ENCODE data around the gene ZNF8. TPM values are rescaled to one million over a fixed set of nuclear protein-coding genes. Genes with fewer than 3 reads are reported as not detected.
"Not testable (repeated sequence)": the region's sequence is repeated elsewhere in the genome, so short reads cannot be mapped to it uniquely, and the experiment has no call there.

The ZNF8 gene
- polyA plus RNA-seq, 3 donors: 6.1 to 6.6 (median 6.5) TPM

DNA sequence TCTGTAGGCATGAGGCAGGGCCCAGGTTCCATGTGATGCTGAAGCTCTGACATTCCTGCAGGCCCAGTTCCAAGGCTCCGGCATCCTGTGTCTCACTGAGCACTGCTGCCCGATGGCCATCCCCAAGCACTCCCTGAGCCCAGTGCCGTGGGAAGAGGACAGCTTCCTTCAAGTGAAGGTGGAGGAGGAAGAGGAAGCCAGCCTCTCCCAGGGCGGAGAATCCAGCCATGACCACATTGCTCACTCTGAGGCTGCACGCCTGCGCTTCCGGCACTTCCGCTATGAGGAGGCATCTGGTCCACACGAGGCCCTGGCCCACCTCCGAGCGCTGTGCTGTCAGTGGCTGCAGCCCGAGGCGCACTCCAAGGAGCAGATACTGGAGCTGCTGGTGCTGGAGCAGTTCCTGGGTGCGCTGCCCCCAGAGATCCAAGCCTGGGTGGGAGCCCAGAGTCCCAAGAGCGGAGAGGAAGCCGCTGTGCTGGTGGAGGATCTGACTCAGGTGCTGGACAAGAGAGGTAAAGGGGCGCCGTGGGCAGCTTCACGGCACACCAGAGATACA lies 56.0 kb downstream of the ZNF8 start:
- DNase-seq (ENCODE audit: low read depth in 3 of 3, low spot score in 2 of 3): no peak

DNA sequence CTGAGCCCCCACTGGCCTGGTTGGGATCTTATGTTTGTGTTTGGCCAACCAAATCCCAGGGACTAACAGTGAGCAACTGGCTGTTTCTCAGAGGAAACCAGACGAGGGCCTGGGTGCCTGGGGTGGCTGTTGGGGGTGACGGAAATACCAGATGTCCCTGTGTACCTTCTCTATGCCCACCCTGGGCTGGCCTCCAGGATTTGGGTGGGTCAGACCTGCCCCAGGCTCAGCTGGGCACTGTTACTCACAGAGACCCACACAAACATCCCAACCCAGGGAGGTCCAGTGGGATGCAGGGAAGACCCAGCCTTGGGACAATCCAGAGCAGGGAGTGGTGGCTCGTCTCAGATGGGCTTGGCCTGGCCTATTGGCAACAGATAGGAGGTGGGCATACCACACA lies 56.9 kb downstream of the ZNF8 start:
- DNase-seq (ENCODE audit: low read depth in 3 of 3, low spot score in 2 of 3): no peak

GRCh38 chr19:58336216-58336615 lies 57.5 kb downstream of the ZNF8 start:
- DNase-seq (ENCODE audit: low read depth in 3 of 3, low spot score in 2 of 3): no peak

GRCh38 chr19:58336820-58337219 lies 58.1 kb downstream of the ZNF8 start:
- no peak for DNase-seq (ENCODE audit: low read depth in 3 of 3, low spot score in 2 of 3)

- no peak for DNase-seq (ENCODE audit: low read depth in 3 of 3, low spot score in 2 of 3)
These were observed 59.6 kb downstream of the ZNF8 start for GRCh38 chr19:58338336-58338735.

DNA sequence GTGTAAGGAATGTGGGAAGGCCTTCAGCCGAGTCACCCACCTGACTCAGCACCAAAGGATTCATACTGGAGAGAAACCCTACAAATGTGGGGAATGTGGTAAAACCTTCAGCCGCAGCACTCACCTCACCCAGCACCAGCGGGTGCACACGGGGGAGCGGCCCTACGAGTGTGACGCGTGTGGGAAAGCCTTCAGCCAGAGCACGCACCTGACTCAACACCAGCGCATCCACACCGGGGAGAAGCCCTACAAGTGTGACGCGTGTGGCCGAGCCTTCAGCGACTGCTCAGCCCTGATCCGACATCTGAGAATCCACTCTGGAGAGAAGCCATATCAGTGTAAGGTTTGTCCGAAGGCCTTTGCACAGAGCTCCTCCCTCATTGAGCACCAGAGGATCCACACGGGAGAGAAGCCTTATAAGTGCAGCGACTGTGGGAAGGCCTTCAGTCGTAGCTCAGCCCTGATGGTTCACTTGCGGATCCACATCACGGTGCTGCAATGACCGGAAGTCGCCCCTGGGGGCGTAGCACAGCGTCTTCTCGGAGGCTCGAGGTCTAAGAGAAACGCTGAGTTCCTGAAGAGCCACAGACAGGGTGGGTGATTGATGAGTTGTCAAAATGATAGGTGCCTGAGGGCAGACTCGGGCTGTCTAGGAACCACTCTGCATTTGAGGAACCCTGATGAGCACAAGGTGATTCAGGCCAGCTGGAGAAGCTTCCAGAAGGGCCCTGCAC lies 60.2 kb downstream of the ZNF8 start:
- no peak for DNase-seq (ENCODE audit: low read depth in 3 of 3, low spot score in 2 of 3)

DNA sequence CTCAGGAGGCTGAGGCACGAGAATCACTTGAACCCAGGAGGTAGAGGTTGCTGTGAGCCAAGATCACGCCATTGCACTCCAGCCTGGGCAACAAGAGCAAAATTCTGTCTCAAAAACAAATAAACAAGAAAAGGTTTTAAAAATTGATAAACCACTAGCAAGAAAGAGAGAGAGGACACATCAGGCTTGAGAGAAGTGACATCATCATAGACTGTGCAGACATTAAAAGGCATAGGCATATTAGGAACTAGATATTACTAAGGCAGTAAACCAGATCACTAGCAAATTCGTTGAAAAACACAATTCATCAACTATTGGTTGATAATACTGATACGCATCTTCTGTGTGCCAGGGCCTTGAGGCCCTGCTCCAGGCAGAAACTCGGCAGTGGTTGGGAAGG lies 66.8 kb downstream of the ZNF8 start:
- no peak for DNase-seq (ENCODE audit: low read depth in 3 of 3, low spot score in 2 of 3)

DNA sequence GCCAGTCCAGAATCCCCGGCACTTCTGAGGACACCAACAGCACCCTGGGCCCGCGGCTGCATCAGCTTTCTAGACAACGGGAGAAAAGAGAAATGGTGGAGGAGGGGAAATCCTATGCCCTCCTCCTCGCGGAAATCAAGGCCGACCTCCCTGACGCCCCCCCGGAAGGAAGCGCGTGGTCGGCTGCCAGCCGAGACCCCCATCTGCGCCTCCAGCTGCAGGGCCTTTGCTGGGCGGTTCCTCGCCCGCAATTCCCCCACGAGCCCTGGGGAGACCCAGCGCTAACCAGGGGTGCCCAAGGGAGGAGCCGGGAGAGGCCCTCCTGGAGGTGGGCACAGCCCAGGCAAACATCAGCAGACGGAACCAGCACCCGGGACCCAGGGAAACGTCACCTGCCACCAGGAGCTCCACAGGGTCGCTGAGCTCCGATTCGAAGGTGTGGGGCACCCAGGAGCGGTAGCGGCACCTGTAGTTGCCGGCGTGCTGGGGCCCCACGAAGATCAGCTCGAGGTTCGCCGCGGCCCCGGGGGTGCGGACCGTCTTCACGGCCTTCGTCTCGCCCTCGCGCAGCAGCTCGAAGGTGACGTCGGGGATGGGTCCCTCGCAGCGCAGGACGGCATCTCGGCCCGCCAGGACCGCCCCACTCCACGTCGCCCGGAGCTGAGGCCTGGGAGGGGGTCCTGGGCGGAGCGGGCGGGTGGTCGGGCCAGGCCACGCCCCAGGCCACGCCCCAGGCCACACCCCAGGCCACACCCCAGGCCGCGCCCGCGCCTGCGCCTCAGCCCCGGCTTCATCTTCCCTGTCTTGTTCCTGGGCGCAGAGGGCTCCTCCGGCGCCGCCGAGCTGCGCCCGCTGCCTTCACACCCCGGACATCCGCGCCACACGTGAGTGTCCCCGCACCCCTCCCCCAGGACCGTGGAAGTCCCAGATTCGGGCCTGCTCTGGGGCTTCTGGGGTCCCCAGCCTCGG lies 68.5 kb downstream of the ZNF8 start:
- no peak for DNase-seq (ENCODE audit: low read depth in 3 of 3, low spot score in 2 of 3)

DNA sequence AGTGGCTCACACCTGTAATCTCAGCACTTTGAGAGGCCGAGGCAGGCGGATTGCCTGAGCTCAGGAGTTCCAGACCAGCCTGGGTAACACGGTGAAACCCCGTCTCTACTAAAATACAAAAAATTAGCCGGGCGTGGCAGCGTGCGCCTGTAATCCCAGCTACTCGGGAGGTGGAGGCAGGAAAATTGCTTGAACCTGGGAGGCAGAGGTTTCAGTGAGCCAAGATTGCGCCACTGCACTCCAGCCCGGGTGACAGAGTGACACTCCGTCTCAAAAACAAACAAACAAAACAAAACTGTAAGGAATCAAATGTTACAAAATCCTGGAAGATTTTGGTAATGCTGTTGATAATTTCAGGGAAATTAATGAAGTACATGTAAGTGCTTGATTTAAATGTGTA lies 69.3 kb downstream of the ZNF8 start:
- not testable (repeated sequence) for DNase-seq (ENCODE audit: low read depth in 3 of 3, low spot score in 2 of 3)

- no peak for DNase-seq (ENCODE audit: low read depth in 3 of 3, low spot score in 2 of 3)
These were observed 70.8 kb downstream of the ZNF8 start for GRCh38 chr19:58349590-58349989.

DNA sequence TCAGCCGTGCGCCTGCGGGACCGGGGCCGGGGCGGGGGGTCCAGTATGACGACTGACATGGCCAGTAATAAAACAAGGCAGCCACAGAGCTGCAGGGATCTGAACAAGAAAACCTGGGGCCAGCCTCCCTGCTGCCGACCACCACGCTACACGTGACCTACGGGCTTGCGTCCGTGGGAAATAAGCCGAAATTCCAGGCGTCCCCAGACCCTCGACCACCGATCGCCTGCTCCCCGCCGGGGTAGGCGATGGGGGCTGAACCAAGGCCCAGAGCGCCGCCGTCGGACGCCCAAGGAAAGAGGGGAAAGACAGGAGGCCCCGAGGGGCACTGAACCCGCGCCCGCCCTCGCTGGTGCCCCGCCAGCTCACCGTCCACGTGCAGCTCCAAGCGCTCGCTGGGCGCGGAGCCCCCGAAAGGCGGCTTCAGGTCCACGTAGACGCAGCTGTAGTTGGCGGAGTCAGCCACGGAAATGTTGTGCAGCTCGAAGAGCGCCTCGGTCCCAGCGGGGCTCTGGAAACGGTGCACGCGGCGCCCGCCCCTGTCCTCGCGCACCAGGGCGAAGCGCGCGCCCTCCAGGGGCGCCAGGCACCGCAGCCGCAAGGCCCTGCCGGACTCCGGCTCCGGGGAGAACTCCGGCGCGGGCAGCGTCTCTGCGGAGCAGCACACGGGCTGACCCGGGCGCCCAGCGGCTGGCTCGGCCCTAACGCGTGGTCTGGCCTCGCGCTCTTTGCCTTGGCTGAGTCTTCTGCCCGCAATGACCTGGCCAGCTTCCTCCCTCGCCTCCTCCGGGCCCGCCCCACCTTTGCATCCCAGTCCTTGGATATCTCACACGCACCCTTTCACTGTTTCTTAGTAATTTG lies 71.5 kb downstream of the ZNF8 start:
- DNase-seq (ENCODE audit: low read depth in 3 of 3, low spot score in 2 of 3): no peak

- no peak for DNase-seq (ENCODE audit: low read depth in 3 of 3, low spot score in 2 of 3)
These were observed 72.3 kb downstream of the ZNF8 start for GRCh38 chr19:58350871-58351557.

GRCh38 chr19:58351558-58351878 lies 72.8 kb downstream of the ZNF8 start:
- DNase-seq (ENCODE audit: low read depth in 3 of 3, low spot score in 2 of 3): no peak

DNA sequence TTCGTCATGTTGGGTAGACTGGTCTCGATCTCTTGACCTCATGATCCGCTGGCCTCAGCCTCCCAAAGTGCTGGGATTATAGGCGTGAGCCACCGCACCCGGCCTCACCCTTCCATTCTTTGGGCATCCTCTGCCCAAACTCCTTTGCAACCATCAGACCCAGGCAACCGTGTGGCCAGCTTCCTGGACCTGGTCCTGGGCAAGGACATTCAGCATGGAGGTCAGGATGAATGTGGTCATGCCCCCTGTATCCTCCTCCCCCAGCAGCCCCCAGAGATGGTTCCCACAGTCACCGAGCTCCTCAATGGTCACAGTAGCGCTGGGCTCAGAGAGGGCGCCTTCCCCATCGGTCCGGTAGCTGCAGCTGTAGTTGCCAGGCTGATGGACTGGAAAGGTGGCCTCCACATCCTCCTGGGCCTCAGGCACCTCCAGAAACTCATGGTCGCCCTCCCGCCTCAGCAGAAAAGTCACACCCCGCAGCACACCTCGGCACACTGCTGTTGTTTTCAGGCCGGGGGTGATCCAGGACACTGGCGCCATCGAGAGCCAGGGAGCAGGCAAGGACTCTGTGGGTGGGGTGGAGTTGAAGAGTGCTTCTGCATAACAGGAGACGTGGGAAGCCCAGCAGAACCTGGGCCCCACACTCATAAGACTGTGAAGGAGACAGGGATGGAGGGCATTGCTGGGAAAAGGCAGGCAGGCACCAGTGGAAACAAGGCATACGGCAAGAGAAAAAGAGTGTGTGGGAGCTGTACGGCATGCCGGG lies 73.4 kb downstream of the ZNF8 start:
- no peak for DNase-seq (ENCODE audit: low read depth in 3 of 3, low spot score in 2 of 3)

Other genes with a start within 250 kb of the ZNF8 start
- gene ZSCAN1, start 244.9 kb upstream of the ZNF8 start, polyA plus RNA-seq (ENCODE audit: insufficient read length in 3 of 3): 1 to 10 TPM; 2.0 to 2.9 (median 2.5) TPM
- 10 to 100 TPM; 20.0 to 24.0 (median 23.8) TPM for gene ZNF135, start 219.7 kb upstream of the ZNF8 start, polyA plus RNA-seq (ENCODE audit: insufficient read length in 3 of 3)
- gene ZSCAN18, start 180.7 kb upstream of the ZNF8 start, polyA plus RNA-seq (ENCODE audit: insufficient read length in 3 of 3): 10 to 100 TPM; 73.4 to 79.4 (median 78.2) TPM
- 10 to 100 TPM; 25.6 to 26.3 (median 25.8) TPM for gene ZNF329, start 128.2 kb upstream of the ZNF8 start, polyA plus RNA-seq (ENCODE audit: insufficient read length in 3 of 3)
- 10 to 100 TPM; 17.6 to 19.5 (median 18.4) TPM for gene ZNF274, start 95.9 kb upstream of the ZNF8 start, polyA plus RNA-seq (ENCODE audit: insufficient read length in 3 of 3)
- gene ZNF544, start 50.0 kb upstream of the ZNF8 start, polyA plus RNA-seq (ENCODE audit: insufficient read length in 3 of 3): 10 to 100 TPM; 28.3 to 37.8 (median 33.8) TPM
- 10 to 100 TPM; 44.8 to 53.6 (median 49.3) TPM for gene ERVK3-1, start 26.4 kb downstream of the ZNF8 start, polyA plus RNA-seq (ENCODE audit: insufficient read length in 3 of 3)
- 1 to 10 TPM; 3.4 to 4.0 (median 3.5) TPM for gene ZSCAN22, start 48.0 kb downstream of the ZNF8 start, polyA plus RNA-seq (ENCODE audit: insufficient read length in 3 of 3)
- gene A1BG, start 74.5 kb downstream of the ZNF8 start, polyA plus RNA-seq (ENCODE audit: insufficient read length in 3 of 3): under 1 TPM; 0.60 to 0.79 (median 0.76) TPM
- gene ZNF497, start 83.8 kb downstream of the ZNF8 start, polyA plus RNA-seq (ENCODE audit: insufficient read length in 3 of 3): 1 to 10 TPM; 3.3 to 3.9 (median 3.5) TPM
- 1 to 10 TPM; 2.2 to 3.0 (median 2.6) TPM for gene ZNF837, start 102.1 kb downstream of the ZNF8 start, polyA plus RNA-seq (ENCODE audit: insufficient read length in 3 of 3)
- 100 to 1,000 TPM; 846 to 997 (median 995) TPM for gene RPS5, start 108.3 kb downstream of the ZNF8 start, polyA plus RNA-seq (ENCODE audit: insufficient read length in 3 of 3)
- not detected for gene RNF225, start 116.7 kb downstream of the ZNF8 start, polyA plus RNA-seq (ENCODE audit: insufficient read length in 3 of 3)
- gene ZNF584, start 129.7 kb downstream of the ZNF8 start, polyA plus RNA-seq (ENCODE audit: insufficient read length in 3 of 3): 10 to 100 TPM; 13.7 to 16.5 (median 14.3) TPM
- gene ZNF132, start 161.2 kb downstream of the ZNF8 start, polyA plus RNA-seq (ENCODE audit: insufficient read length in 3 of 3): 10 to 100 TPM; 14.7 to 16.8 (median 16.6) TPM
- gene ZNF324B, start 172.7 kb downstream of the ZNF8 start, polyA plus RNA-seq (ENCODE audit: insufficient read length in 3 of 3): 1 to 10 TPM; 5.0 to 5.5 (median 5.3) TPM
- gene ZNF324, start 188.1 kb downstream of the ZNF8 start, polyA plus RNA-seq (ENCODE audit: insufficient read length in 3 of 3): 1 to 10 TPM; 8.9 to 9.3 (median 9.0) TPM
- gene ZNF446, start 197.4 kb downstream of the ZNF8 start, polyA plus RNA-seq (ENCODE audit: insufficient read length in 3 of 3): 10 to 100 TPM; 12.4 to 14.3 (median 12.6) TPM
- gene SLC27A5, start 233.0 kb downstream of the ZNF8 start, polyA plus RNA-seq (ENCODE audit: insufficient read length in 3 of 3): 1 to 10 TPM; 8.0 to 9.9 (median 9.7) TPM
- gene ZBTB45, start 240.9 kb downstream of the ZNF8 start, polyA plus RNA-seq (ENCODE audit: insufficient read length in 3 of 3): 10 to 100 TPM in 1 of 3 donors, 1 to 10 TPM in 2; 7.8 to 10.5 (median 10.0) TPM

All from right renal cortex interstitium (tissue), 3 donors.